Measurements from ENCODE around the gene NAV1.
"Not testable (repeated sequence)": the region's sequence is repeated elsewhere in the genome, so short reads cannot be mapped to it uniquely, and the experiment has no call there.

NAV1 gene

DNA sequence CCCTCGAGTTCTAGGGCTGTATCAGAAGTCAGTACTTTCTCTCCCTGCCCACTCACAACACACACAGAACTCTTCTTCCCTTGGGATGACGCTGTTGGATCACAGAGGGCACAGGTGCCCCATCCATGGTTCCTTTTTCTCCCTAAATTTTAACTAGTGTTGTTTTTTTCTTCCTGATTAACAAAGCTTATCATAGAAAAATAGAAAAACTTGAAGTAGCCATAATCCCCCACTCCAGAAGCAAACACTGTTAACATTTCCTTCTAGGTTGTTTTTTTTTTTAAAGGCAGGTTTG is 27.5 kb downstream of the NAV1 start:
- DNase-seq (ENCODE audit: low read depth in 2 of 2), result no peak

DNA sequence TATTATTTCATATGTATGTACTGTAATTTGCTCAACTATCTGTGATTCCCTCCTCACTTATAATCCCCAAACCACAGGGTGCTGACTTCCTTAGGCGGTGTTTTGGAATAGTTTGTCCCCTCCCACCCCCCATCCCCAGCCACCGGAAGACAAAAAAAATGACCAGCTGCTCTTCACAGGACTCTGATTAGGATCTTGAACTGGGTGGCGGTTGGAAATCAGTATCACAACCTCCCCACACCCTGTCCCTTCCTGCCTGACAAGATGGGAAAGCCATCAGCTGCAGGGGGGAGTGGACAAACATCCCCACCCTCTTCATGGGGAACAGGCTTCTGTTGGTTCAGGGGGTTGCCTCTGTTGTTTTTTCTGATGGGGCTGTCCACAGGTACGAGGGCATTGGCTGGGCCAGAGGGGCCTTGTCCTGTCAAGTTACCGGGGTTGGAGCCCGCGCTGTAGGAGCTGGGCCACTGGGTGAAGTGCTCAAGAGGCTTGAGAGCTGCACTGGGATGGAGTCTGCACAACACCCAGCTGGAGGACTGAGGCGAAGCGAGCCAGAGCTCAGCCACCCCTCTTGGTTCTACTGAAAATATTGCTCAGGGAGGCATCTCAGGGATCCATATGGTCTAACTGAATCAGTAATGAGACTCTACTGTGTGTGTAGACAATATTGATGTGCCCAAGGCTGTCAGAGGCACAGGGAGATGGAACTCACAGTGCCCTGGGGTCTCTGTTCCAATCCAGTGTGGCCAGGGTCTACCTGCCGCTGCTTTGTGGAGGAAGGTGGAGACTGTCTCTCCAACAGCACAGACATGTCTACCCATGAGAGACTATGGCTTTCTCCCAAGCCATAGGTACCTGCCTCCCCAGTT is 28.2 kb downstream of the NAV1 start:
- no peak for DNase-seq (ENCODE audit: low read depth in 2 of 2)

DNA sequence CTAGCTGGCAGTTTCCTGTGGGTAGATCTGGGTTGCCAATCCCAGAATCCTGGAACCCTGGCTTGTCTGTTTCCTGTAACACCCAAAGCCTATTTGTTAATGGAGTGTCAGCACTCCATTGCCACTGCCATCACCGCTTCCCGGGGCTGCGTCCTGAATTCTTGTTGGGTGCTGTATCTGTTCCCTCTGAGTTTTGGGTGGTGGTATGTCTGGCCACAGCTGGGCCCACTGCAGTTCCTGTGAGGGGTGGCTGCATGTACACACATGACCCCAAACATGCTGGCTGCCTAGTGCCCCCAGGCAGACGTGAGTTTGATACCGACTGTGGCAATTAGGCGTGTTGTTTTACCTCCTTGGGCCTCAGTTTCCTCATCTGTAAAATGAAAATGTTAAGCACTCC is 29.3 kb downstream of the NAV1 start:
- no peak for DNase-seq (ENCODE audit: low read depth in 2 of 2)

DNA sequence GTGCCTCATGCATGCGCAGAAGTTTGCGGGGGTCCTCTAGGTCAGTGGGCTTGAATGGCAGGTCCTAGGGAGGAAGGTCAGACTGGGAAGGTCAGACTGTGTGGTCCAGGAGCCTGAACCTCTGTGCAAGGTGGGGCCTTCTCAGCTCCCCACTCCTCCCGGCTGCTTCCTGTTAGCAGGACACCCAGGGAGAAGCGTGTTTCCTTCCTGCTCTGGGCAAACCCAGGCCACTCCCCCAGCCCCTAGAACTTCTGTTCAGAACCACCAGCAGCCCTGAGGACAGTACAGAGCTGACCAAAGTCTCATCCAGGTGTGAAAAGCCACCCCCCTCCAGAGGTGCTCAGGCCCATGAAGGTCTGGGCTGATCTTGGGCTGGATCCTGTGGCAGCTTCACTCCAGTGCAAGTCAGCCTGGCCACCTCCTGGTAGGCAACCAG is 29.9 kb downstream of the NAV1 start:
- no peak for DNase-seq (ENCODE audit: low read depth in 2 of 2)

DNA sequence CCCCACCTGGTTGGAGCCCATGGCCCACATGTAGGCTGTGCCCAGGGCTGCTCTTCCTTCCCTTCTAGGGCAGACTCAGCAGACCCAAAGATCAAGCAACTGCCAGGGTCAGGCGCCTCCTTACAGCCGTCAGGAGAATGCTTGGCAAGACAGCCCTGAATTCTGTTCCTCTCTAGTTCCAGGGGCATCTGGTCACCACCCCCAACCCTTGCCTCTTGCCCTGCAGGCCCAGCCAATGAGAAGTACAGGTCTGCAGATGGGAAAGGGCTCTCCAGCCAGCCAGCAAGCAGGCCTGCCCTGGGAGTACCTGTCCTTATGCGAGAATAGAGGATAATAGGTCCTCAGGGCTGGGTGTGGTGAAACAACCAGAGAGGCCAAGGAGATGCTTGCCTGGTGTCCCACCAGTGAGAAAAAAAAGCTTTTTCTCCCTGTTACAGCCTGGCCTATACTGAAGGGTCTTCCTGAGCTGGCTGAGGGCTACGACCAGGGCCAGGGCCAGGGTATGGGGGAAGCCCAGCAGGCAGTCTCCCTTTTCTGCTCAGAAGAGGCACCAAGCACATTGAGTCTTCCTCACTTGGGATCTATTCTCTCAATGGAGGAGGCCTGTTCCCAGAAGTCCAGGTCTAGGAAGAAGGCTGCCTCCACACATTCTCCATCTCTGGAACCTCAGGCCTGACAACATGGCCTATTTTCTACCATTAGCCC is 31.4 kb downstream of the NAV1 start:
- no peak for DNase-seq (ENCODE audit: low read depth in 2 of 2)

DNA sequence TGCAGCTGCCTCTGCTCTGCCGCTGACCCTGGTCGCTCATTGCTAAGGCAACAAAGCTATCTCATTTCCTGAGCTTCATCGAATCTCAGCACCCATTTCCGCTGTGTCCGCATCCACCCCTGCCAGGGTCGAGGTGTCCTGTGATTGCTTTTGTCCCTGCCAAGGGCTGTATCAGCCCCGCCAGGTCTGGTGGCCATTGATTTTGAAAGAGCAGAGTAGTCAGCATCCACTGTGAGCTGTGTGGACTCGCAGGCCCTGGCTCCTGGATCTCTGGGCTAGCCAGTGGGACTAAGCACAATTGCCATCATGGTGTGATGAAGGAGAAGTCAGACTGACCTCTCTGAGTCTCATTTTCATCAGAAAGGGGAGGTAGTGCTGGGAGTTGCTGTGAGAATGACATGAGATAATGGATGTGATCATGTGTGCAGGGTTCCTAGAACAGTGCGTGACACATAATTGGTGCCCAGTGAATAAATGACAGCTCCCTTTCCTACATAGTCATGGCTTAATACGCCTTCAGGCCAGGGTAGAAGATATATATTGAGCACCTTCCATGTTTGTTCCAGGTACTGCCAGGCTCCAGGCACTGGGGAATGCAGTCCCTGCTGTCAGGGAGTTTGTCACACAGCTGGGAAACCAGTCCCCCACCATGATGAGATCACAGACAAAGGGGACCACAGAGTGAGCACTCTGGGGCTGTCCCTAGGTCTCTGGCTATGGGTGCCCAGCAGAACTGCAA is 32.1 kb downstream of the NAV1 start:
- DNase-seq (ENCODE audit: low read depth in 2 of 2), result no peak

DNA sequence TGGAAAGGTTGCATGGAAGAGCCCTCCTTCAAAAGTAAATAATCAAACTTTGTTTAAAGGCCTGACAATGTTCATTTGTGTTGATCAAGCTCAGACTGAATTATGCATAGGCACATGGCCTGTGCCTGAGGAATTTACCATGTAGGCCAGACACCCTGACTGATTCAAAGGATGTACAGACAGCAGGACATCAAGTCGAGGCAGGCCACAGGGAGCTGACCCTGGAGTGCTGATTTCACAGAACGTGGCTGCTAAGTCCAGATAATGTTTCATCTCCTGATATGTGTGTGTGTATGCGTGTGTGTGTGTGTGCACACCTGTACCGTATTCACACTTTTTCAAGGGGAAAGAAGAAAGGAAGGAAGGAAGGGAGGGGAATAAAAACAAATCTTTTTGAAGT is 34.1 kb downstream of the NAV1 start:
- no peak for DNase-seq (ENCODE audit: low read depth in 2 of 2)

DNA sequence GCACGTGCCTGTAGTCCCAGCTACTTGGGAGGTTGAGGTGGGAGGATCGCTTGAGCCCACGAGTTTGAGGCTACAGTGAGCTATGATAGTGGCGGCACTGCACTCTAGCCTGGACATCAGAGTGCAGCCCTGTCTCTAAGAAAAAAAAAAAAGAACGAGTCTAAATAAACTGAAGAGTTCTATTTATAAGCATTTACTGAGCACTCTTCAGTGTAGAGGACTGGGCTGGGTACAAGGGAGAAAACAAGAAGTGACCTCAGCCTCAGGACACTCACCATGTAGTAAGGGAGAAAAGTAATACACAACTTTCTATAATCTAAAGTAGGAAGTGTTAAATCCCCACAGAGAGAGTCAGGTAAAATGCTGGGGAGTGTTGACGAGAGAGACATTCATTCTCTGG is 35.0 kb downstream of the NAV1 start:
- no peak for DNase-seq (ENCODE audit: low read depth in 2 of 2)

DNA sequence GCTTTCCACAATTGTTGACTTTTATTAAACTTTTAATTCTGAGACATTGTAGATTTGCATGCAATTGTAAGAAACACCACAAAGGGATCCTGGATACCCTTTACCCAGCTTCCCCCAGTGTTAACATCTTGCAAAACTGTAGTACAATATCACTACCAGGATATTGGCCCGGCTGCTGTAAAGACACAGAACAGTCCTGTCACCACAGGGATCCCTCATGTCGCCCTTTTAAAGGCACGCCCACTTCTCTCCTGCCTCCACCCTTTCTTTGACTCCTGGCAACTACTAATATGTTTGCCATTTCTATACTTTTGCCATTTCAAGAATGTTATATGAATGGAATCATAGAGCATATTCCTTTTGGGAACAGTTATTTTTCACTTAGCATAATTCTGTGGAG is 37.0 kb downstream of the NAV1 start:
- DNase-seq (ENCODE audit: low read depth in 2 of 2), result no peak

DNA sequence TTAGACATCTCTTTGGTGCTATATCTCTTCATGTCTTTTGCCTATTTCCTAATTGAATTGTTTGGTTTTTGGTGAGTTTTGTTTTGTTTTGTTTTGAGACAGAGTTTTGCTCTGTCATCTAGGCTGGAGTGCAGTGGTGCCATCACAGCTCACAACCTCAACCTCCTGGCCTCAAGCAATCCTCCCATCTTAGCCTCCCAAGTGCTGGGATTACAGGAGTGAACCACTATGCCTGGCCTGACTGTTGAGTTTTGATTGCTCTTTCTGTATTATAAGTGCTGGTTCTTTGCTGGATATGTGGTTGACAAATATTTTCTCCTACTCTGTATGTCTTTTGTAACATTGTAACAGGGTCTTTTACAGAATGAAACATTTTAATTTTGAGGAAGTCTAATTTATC is 38.0 kb downstream of the NAV1 start:
- no peak for DNase-seq (ENCODE audit: low read depth in 2 of 2)

DNA sequence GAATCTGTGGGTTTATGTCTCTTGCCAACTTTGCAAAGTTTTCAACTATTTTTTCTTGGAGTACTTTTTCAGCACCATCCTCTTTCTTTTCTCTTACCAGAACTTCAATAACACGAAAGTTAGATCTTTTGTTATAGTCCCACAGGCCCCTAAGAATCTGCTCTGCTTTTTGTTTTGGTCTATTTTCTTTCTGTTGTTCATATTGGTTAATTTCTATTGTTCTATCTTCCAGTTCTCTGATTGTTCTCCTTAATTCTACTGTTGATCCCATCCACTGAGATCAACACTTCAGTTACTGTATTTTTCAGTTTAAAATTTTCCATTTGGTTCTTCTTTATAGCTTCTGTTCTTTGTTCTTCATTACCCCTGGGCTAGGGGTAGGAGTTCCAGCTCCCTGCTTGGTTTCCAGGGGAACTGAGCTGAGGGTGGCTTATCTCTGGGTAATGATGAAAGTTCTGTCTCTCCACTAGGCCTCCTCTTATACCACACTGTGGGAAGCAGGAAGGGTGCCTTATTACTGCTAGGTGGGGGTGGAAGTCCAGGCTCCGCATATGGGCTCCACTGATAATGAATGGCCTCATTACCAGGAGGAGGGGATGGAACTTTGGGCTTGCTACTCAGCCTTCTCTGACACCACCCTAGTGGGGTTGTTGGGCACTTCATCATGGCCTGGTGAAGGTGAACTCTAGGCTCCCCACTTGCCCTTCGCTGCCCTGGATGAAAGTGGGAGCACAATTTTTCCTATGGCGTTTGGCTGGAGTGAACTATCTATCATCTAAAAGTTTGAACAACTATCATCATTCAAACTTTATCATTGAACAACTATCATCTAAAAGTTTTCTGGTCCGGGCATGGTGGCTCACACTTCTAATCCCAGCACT is 39.3 kb downstream of the NAV1 start:
- DNase-seq (ENCODE audit: low read depth in 2 of 2), result no peak

DNA sequence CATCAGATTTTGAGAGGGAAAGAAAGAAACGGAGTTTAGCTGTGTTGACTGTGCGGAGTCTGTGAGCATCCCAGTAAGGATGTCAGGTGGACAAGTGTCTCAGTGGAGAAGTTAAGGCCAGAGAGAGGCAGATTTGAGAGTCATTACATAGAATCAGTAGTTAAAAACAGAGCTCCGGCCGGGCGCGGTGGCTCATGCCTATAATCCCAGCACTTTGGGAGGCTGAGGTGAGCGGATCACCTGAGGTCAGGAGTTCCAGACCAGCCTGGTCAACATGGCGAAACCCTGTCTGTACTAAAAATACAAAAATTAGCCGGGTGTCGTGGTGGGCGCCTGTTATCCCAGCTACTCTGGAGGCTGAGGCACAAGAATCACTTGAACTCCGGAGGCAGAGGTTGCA is 42.4 kb downstream of the NAV1 start:
- DNase-seq (ENCODE audit: low read depth in 2 of 2), result not testable (repeated sequence)

DNA sequence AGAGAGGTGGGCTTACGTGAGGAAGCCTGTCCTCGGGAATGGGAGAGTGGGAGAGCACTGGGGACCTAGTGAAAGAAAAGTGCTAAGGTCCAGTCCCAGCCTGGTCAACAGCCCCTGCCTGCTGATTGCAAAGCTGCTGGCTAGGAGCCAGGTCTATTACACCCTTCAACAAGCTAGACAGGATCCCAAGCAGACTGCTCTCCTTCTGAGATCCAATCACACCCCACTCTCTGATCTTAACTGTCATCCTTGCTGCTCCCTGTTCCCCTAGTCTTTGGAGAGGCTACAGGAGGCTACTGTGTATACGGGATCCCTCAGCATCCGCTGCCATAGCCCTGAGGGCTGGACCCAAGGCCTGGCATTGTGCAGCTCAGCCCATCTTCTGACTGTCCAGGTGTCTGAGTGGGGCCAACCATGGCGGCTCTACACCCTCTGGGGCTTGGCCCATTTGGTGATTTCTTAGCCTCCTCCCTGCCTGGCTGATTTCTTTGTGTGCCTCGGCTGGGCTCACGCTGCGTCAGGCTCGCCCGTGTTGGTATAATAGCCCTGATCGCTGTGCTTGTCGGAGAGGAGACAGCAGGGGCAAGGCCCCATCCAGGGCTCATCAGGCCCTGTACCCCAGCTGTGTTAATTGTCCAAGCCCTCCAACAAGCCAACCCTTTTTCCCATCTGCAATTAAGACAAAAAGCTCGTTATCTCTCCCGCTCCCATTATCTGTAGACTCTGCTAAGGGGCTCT is 43.9 kb downstream of the NAV1 start:
- DNase-seq (ENCODE audit: low read depth in 2 of 2), result no peak

DNA sequence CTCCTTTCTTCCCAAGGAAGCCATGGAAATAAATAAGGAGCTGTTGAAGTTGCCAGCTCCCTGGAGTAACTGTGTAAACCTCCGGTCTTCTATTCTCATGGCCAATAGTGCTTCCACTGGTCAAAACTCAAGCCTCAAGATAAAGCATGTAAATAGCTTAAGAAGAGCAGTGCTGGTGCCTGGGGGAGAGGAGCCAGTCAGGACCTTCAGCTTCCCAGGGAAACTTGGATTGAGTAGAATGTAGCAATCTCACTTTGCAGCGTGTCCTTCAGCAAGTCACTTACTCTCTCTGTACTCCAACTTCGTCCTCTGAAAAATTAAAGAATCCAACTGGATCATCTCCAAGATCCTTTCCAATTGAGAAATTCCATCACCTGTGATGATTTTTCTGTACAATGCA is 44.7 kb downstream of the NAV1 start:
- no peak for DNase-seq (ENCODE audit: low read depth in 2 of 2)

DNA sequence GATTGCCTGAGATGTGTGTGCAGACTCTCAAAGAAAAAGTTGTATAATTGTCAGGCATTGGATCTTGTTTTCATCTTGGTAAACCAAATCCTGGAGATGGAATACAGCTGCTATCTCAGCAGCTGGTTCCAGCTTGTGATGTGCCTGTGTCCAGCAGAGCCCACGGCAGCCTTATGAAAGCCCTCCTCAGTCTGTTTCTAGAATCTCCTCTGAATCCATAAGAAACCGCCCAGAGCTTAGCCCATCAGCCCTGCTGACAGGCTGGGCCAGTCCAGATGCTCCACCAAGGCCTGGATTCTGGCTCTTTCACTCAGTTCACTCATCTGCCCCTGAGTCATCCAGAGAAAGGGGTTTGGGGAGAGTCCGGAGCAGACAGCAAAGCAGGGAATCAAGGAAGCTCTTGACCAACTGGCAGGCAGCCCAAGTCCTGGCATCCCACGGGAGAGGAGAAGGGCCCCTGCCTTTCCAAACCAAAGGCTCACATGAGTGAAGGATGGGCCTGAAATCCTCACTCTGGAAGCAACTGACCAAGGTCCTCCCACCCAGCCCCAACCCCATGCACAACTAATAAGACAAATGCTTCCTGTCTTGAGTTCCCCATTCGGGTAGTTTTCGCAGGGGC is 45.7 kb downstream of the NAV1 start:
- no peak for DNase-seq (ENCODE audit: low read depth in 2 of 2)

DNA sequence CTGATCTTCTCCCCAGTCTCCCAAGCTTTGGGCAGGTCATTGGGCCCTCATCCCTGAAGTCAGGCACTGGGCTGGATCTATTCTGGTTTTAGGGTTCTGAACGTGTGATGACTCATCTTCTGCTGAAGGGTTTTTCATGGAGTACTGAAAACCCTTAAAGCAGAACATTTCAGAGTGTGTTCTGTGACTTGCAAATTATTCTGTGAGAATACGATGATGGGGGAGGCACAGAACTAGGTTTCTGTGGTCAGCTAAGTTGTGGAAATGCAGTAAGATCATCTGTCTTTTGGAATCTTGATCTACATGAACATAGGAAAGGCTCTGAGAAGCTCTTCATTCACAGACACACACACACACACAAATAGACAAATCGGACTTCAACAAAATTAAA is 46.2 kb downstream of the NAV1 start:
- no peak for DNase-seq (ENCODE audit: low read depth in 2 of 2)

DNA sequence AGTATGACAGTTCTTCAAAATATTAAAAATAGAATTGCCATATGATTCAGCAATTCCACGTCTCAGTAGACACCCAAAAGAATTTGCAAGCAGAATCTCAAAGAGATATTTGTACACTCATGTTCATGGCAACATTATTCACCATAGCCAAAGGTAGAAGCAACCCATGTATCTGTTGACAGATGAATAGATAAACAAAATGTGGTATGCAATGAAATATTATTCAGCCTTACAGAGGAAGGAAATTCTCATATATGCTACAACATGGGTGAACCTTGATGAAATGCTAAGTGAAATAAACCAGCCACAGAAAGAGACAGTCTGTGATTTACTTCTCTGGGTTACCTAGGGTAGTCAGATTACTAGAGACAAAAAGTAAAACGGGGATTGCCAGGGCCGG is 47.0 kb downstream of the NAV1 start:
- no peak for DNase-seq (ENCODE audit: low read depth in 2 of 2)

DNA sequence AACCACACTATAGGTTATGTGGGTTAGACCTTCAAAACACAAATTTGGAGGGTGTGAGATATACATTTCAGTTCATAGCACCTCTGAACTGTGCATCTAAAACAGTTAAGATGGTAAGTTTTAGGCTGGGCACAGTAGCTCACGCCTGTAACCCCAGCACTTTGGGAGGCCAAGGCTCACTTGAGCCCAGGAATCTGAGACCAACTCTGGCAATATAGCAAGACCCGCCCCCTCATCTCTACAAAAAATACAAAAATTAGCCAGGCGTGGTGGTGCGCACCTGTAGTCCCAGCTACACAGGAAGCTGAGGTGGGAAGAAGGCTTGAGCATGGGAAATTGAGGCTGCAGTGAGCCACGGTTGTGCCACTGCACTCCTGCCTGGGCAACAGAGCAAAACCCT is 47.9 kb downstream of the NAV1 start:
- DNase-seq (ENCODE audit: low read depth in 2 of 2), result no peak

DNA sequence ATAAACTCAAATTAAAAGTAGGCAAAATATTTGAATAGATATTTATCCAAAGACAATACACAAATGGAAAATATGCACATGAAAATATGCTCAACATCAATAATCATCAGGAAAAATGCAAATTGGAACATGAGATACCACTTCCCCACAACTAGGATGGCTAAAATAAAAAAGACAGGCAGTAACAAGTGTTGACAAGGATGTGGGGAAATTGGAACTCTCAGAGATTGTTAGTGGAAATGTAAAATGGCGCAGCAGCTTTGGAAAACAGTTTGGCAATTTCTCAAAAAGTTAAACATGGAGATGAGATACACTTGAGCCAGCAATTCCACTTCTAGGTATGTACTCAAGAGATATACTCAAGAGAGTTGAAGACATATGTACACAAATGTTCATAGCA is 48.8 kb downstream of the NAV1 start:
- no peak for DNase-seq (ENCODE audit: low read depth in 2 of 2)

Data from stimulated activated CD4-positive, alpha-beta T cell treated with anti-CD3 and anti-CD28 coated beads, Interleukin-4, amount 100 ng/mL, for 48 hours (primary cell).